Liver (tissue), 9 donors: ENCODE data around the gene TCERG1L. TPM values are rescaled to one million over a fixed set of nuclear protein-coding genes. Genes with fewer than 3 reads are reported as not detected.

Experiments used
- DNase-seq: peaks from one replicate; pipeline ENCODE4 v3.0.0-alpha.2; 2017; ENCODE audit warnings: low spot score
- H3K27ac ChIP-seq, 2 donors: one replicate each; pipeline ENCODE4 v1.7.0; 2013; ENCODE audit warnings: inconsistent platforms in 2 of 2, low read length in 2 of 2, control low read depth in 1 of 2, low read depth in 1 of 2, mild to moderate bottlenecking in 1 of 2
- H3K27me3 ChIP-seq, 4 donors: one replicate each; pipeline versions ENCODE4 v1.6.1 to v1.7.0; 2013; ENCODE audit warnings: low read length in 3 of 4, inconsistent platforms in 1 of 4, mild to moderate bottlenecking in 1 of 4, moderate library complexity in 1 of 4; ENCODE audit not compliant: control insufficient read depth in 4 of 4, insufficient read depth in 4 of 4
- H3K36me3 ChIP-seq, 4 donors: one replicate each; pipeline versions ENCODE4 v1.6.1 to v1.7.0; 2013; ENCODE audit warnings: low read length in 3 of 4, mild to moderate bottlenecking in 3 of 4, low read depth in 1 of 4, moderate library complexity in 1 of 4; ENCODE audit not compliant: control insufficient read depth in 4 of 4, insufficient read depth in 3 of 4
- H3K4me1 ChIP-seq, 4 donors: one replicate each; pipeline versions ENCODE4 v1.6.1 to v1.7.0; 2013; ENCODE audit warnings: low read length in 3 of 4, mild to moderate bottlenecking in 3 of 4, moderate library complexity in 1 of 4; ENCODE audit not compliant: control insufficient read depth in 4 of 4, insufficient read depth in 4 of 4
- H3K4me3 ChIP-seq, 3 donors: one replicate each; pipeline versions ENCODE4 v1.6.1 to v1.7.0; 2013; ENCODE audit warnings: low read length in 3 of 3, control low read depth in 1 of 3, low read depth in 1 of 3, mild to moderate bottlenecking in 1 of 3
- H3K9ac ChIP-seq, 2 donors: one replicate each; pipeline ENCODE4 v1.7.0; 2013; ENCODE audit warnings: low read length in 2 of 2, mild to moderate bottlenecking in 2 of 2, moderate library complexity in 2 of 2, control low read depth in 1 of 2, low read depth in 1 of 2
- H3K9me3 ChIP-seq, 4 donors: one replicate each; pipeline versions ENCODE4 v1.6.1 to v1.7.0; 2013; ENCODE audit warnings: low read length in 3 of 4; ENCODE audit not compliant: control insufficient read depth in 4 of 4
- EGR1 ChIP-seq, 2 donors: IDR thresholded peaks; 2 replicates each; pipeline ENCODE4 v1.6.1; 2016 to 2018; ENCODE audit warnings: antibody characterized with exemption in 2 of 2, low read depth in 2 of 2
- FOXA1 ChIP-seq: IDR thresholded peaks from 2 replicates; pipeline ENCODE4 v1.6.1; 2016; ENCODE audit warnings: antibody characterized with exemption
- FOXA2 ChIP-seq: IDR thresholded peaks from 2 replicates; pipeline ENCODE4 v1.6.1; 2016; ENCODE audit warnings: antibody characterized with exemption
- GABPA ChIP-seq, 2 donors: IDR thresholded peaks in 1 of 2; conservative IDR thresholded peaks in 1 of 2; 2 replicates each; pipeline ENCODE4 v1.6.1; 2016; ENCODE audit warnings: antibody characterized with exemption in 2 of 2, mild to moderate bottlenecking in 1 of 2, moderate library complexity in 1 of 2
- HNF4A ChIP-seq, 2 donors: conservative IDR thresholded peaks; 2 replicates each; pipeline ENCODE4 v1.6.1; 2016; ENCODE audit warnings: antibody characterized with exemption in 2 of 2, mild to moderate bottlenecking in 2 of 2
- HNF4G ChIP-seq: IDR thresholded peaks from 2 replicates; pipeline ENCODE4 v1.6.1; 2016; ENCODE audit warnings: antibody characterized with exemption
- JUND ChIP-seq, 2 donors: IDR thresholded peaks; 2 replicates each; pipeline ENCODE4 v1.6.1; 2016; ENCODE audit warnings: antibody characterized with exemption in 2 of 2
- NR2F2 ChIP-seq: IDR thresholded peaks from 2 replicates; pipeline ENCODE4 v1.6.1; 2016; ENCODE audit warnings: antibody characterized with exemption
- REST ChIP-seq: IDR thresholded peaks from 2 replicates; pipeline ENCODE4 v1.6.1; 2016; ENCODE audit warnings: antibody characterized with exemption, mild to moderate bottlenecking
- RXRA ChIP-seq, 2 donors: IDR thresholded peaks; 2 replicates each; pipeline ENCODE4 v1.6.1; 2017 to 2018; ENCODE audit warnings: antibody characterized with exemption in 2 of 2, mild to moderate bottlenecking in 1 of 2
- SP1 ChIP-seq: IDR thresholded peaks from 2 replicates; pipeline ENCODE4 v1.6.1; 2018; ENCODE audit warnings: antibody characterized with exemption, mild to moderate bottlenecking
- TAF1 ChIP-seq: conservative IDR thresholded peaks from 2 replicates; pipeline ENCODE4 v1.6.1; 2016; ENCODE audit warnings: antibody characterized with exemption, mild to moderate bottlenecking
- YY1 ChIP-seq: IDR thresholded peaks from 2 replicates; pipeline ENCODE4 v1.6.1; 2016; ENCODE audit warnings: antibody characterized with exemption, mild to moderate bottlenecking
- WGBS: extraction: QIAGEN DNeasy Blood & Tissue Kit; methylation state at CpG from one replicate; pipeline ENCODE4 v1.1.7; 2013; 5-methylcytosine and 5-hydroxymethylcytosine counted together
- polyA plus RNA-seq, 2 donors: library from polyadenylated mRNA; stranded (reverse) in 1 of 2; unstranded in 1 of 2; fragments of 200-250 nt in 1 of 2; fragments of >200 nt in 1 of 2; fragmentation: Nextera tagmentation in 1 of 2; extraction: Ambion mirVana in 1 of 2; gene quantifications; one replicate each; pipeline versions ENCODE4 v1.2.1 to v1.2.3, GENCODE V29; 2013 to 2015
- total RNA-seq, 2 donors: library from RNA; depleted of rRNA; stranded (reverse); fragments of >200 nt; gene quantifications; one replicate each; pipeline ENCODE4 v1.2.3, GENCODE V29; 2014
- TF ChIP-seq, protein P1 (sequence below): fragments of 150-350 bp; IDR thresholded peaks from 2 replicates; pipeline ENCODE4 v1.5.1; 2017; ENCODE audit warnings: improper control_type of control experiment, low read depth, low read length; ENCODE audit not compliant: missing input control
- TF ChIP-seq, protein P2 (sequence below): IDR thresholded peaks from 2 replicates; pipeline ENCODE4 v1.6.1; 2016; ENCODE audit warnings: antibody characterized with exemption
- TF ChIP-seq, protein P3 (sequence below): IDR thresholded peaks from 2 replicates; pipeline ENCODE4 v1.6.1; 2016; ENCODE audit warnings: antibody characterized with exemption
- TF ChIP-seq, protein P4 (sequence below): IDR thresholded peaks from 2 replicates; pipeline ENCODE4 v1.6.1; 2016; ENCODE audit warnings: antibody characterized with exemption
- donor health status: healthy.
- donor health status: healthy.
- donor health status: healthy.
- donor health status: healthy.
- donor health status: healthy.

The TCERG1L gene
- total and polyA plus RNA-seq, 4 donors: not detected

DNA sequence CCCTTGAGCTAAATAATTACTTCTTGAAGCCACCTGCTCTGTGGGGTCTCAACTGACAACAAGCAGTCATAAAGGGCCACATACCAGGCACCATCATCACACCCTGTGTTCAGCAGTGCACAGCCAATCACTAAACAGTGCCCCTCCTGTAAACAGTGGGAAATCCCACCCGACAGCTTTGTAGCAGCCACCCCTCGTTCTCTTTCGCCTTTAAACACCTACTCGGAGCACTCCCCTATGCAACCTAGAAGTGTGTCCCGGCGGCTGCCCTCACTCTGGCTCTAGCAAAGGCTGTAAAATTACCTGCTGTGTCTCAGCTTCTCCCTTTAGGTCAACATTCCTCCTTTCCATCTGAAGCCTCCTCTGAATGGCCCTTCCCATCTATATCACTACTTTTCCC, 111.9 kb downstream of the TCERG1L start:
- no peaks in the 10 kb centered on the region for H3K4me1 ChIP-seq
- H3K4me3 ChIP-seq: no peak overlapping the region
- peaks cover 0 to 2% (median 0%) of the 10 kb centered on the region in 4 donors for H3K9me3 ChIP-seq
- H3K27me3 ChIP-seq: no peaks in the 10 kb centered on the region
- 33% methylated on average over 6 of the region's 6 CpGs for WGBS
- no peaks in the 10 kb centered on the region for H3K36me3 ChIP-seq
- H3K9ac ChIP-seq: no peak overlapping the region
- H3K27ac ChIP-seq: no peak overlapping the region
- no peak for TF ChIP-seq GABPA (IDR thresholded peaks at IDR 0.05 in 1 of 2, conservative IDR thresholded peaks at IDR 0.05 in 1 of 2)
- TF ChIP-seq, protein P1, sequence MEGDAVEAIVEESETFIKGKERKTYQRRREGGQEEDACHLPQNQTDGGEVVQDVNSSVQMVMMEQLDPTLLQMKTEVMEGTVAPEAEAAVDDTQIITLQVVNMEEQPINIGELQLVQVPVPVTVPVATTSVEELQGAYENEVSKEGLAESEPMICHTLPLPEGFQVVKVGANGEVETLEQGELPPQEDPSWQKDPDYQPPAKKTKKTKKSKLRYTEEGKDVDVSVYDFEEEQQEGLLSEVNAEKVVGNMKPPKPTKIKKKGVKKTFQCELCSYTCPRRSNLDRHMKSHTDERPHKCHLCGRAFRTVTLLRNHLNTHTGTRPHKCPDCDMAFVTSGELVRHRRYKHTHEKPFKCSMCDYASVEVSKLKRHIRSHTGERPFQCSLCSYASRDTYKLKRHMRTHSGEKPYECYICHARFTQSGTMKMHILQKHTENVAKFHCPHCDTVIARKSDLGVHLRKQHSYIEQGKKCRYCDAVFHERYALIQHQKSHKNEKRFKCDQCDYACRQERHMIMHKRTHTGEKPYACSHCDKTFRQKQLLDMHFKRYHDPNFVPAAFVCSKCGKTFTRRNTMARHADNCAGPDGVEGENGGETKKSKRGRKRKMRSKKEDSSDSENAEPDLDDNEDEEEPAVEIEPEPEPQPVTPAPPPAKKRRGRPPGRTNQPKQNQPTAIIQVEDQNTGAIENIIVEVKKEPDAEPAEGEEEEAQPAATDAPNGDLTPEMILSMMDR: no peak
- no peak for TF ChIP-seq TAF1
- no peak for TF ChIP-seq YY1
- TF ChIP-seq, protein P2, sequence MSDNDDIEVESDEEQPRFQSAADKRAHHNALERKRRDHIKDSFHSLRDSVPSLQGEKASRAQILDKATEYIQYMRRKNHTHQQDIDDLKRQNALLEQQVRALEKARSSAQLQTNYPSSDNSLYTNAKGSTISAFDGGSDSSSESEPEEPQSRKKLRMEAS: no peak
- TF ChIP-seq FOXA2: no peak
- TF ChIP-seq, protein P3, sequence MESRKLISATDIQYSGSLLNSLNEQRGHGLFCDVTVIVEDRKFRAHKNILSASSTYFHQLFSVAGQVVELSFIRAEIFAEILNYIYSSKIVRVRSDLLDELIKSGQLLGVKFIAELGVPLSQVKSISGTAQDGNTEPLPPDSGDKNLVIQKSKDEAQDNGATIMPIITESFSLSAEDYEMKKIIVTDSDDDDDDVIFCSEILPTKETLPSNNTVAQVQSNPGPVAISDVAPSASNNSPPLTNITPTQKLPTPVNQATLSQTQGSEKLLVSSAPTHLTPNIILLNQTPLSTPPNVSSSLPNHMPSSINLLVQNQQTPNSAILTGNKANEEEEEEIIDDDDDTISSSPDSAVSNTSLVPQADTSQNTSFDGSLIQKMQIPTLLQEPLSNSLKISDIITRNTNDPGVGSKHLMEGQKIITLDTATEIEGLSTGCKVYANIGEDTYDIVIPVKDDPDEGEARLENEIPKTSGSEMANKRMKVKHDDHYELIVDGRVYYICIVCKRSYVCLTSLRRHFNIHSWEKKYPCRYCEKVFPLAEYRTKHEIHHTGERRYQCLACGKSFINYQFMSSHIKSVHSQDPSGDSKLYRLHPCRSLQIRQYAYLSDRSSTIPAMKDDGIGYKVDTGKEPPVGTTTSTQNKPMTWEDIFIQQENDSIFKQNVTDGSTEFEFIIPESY: no peak
- no peak for TF ChIP-seq HNF4G
- TF ChIP-seq, protein P4, sequence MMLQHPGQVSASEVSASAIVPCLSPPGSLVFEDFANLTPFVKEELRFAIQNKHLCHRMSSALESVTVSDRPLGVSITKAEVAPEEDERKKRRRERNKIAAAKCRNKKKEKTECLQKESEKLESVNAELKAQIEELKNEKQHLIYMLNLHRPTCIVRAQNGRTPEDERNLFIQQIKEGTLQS: no peak
- no peak for TF ChIP-seq EGR1 (IDR thresholded peaks at IDR 0.05; ENCODE audit: low read depth in 2 of 2)
- no peak for TF ChIP-seq RXRA (IDR thresholded peaks at IDR 0.05)
- no peak for TF ChIP-seq NR2F2
- no peak for TF ChIP-seq JUND (IDR thresholded peaks at IDR 0.05)
- TF ChIP-seq REST: no peak
- TF ChIP-seq HNF4A (conservative IDR thresholded peaks at IDR 0.05): no peak
- DNase-seq: no peak

- Histone ChIP-seq H3K9me3 (peaks cover 0 to 2% (median 0%) of the 10 kb centered on the region in 4 donors), H3K4me1 (no peaks in the 10 kb centered on the region), H3K9ac (no peak overlapping the region), H3K27me3 (no peaks in the 10 kb centered on the region), H3K27ac (no peak overlapping the region), H3K4me3 (no peak overlapping the region), H3K36me3 (no peaks in the 10 kb centered on the region)
- WGBS: 73% methylated on average over 7 of the region's 7 CpGs
- DNase-seq: no peak
- TF ChIP-seq, protein P1: no peak
- TF ChIP-seq JUND (IDR thresholded peaks at IDR 0.05) (no peak), SP1 (no peak), HNF4G (no peak), FOXA1 (no peak), YY1 (no peak), HNF4A (conservative IDR thresholded peaks at IDR 0.05) (no peak), NR2F2 (no peak), FOXA2 (no peak), TAF1 (no peak)
- TF ChIP-seq, protein P3: no peak
These were observed 112.7 kb downstream of the TCERG1L start for GRCh38 chr10:131198843-131199242.
